ENCODE results near the gene TBC1D10A. TPM values are rescaled to one million over a fixed set of nuclear protein-coding genes. Genes with fewer than 3 reads are reported as not detected.

Gene TBC1D10A
- total RNA-seq, 1 experiment from 2014 or later = 4.0 TPM

DNA sequence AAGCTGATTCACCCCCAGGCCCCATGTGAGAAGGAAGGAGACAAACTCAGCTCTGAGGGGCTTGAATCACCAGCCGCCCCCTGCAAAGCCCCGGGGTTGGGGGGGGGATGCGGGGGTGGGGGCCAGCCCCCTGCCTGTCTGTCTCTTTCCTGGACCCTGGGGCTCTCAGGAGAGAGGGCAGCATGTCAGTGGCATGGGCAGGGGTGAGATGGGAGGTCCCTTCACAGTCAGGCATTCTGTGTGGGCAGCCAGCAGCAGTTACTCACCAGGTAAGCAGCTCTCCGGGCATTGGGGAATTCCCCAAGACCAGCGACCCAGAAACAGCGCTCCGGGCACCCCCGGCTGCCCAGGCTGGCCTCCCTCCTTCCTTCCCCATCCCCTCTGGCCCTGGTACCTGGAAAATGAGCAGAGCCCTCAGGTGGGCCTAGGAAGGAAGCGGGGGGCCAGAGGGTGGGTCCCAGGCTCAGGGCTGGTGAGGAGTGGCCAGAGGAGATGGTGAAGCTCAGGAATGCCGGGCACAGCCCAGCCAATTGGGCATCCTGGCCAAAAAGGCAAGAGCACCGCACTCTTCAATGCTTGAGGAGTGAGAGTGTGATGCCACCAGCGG lies 76.0 kb downstream of the TBC1D10A start:
- no peak for DNase-seq (ENCODE audit: extremely low read depth, low read depth)

GRCh38 chr22:30250039-30250565 lies 76.6 kb downstream of the TBC1D10A start:
- DNase-seq (ENCODE audit: extremely low read depth, low read depth) = no peak

DNA sequence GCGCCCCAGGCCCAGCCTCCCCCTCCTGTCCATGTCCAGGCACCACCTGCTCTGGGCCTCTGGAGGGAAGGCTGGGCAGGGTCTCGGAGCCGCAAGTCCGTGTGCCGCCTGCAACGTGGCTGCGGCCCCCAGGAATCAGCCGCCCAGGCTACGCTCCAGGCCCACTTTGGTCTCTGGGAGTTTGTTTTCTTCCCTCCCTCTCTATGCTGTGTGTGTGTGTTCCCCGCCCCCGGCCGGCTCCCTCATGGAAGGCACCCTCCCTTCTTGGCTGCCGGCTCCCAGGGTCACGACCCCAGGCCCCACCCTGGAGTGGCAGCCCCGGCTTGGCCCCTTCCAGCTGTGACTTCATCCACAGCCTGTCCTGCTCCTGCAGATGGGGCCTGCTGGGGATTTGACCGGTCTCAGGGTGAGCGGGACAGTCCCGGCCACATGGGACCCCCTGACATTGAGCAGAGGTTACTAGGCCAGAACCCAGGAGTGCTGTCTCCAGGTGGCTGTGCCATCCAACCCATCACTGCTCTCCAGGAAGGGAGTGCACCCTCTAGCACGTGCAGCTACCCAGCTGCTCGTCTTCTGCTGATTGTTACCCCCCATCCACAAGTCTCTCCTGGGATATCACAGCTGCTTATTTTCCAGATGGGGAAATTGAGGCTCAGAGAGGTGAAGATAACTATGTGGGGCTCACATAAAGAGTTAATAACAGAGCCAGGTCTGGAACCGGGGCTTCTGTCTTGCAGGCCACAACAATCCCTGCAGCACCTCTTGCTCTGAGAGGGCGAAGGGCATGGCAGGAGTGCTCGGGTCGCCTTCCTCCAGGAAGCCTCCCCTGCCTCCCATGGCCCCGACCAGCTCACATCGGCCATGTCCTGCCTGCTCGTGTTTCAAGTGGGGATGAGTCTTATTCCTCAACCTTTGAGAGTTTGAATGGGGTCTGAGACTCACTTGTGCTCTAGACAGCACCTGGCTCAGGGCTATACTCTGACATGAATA lies 77.4 kb downstream of the TBC1D10A start:
- DNase-seq (ENCODE audit: extremely low read depth, low read depth) = no peak

- DNase-seq (ENCODE audit: extremely low read depth, low read depth) = no peak
Measured at GRCh38 chr22:30248484-30248883, 78.3 kb downstream of the TBC1D10A start.

DNA sequence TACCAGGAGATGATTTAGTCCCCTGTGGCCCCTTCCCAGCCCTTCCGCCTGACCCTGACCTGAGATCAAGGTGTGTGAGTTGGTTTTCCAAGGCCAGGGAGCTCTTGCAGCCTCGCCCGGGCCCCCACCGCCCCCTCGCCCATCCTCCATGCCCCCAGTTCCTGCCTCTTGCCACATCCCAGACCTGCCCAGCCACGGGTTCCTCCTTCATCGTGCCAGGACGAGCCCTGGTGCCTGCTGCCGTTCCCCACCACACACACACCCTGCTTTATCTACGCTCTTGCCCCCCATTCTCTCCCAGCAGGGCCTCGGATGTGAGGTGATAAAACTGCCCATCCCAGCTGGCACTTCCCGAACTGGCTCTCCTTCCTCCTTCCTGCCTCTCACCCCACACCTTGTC lies 78.8 kb downstream of the TBC1D10A start:
- DNase-seq (ENCODE audit: extremely low read depth, low read depth) = no peak

DNA sequence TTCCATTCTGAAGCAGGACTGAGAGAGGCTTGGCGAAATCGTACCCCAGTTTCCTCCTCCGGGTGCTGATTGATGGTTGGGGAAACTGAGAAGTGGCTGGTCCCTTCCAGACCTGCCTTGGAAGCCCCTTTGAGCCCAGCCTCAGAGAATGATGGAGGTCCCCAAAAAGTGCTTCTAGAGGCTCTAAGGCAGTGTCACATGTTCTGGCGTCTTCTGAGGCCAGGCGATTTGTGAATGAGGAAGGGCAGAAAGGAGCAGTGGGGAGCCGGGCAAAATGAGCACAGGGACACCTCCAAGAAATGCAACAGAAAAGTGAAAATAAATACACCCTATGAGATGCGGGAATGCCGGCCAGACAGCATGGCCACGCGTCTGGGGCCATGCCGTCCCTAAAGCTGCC lies 79.2 kb downstream of the TBC1D10A start:
- no peak for DNase-seq (ENCODE audit: extremely low read depth, low read depth)

- no peak for DNase-seq (ENCODE audit: extremely low read depth, low read depth)
Measured at GRCh38 chr22:30246814-30247376, 79.8 kb downstream of the TBC1D10A start.

- DNase-seq (ENCODE audit: extremely low read depth, low read depth) = no peak
Measured at GRCh38 chr22:30245985-30246813, 80.5 kb downstream of the TBC1D10A start, which contains the start of gene LIF. Gene LIF, minus strand, starts transcription at chr22:30246759. Its CDS starts 64 bp downstream, at chr22:30246695.

- DNase-seq (ENCODE audit: extremely low read depth, low read depth) = no peak
Measured at GRCh38 chr22:30245181-30245984, 81.4 kb downstream of the TBC1D10A start.

- no peak for DNase-seq (ENCODE audit: extremely low read depth, low read depth)
Measured at GRCh38 chr22:30244641-30245040, 82.1 kb downstream of the TBC1D10A start.

- no peak for DNase-seq (ENCODE audit: extremely low read depth, low read depth)
Measured at GRCh38 chr22:30244066-30244465, 82.7 kb downstream of the TBC1D10A start.

DNA sequence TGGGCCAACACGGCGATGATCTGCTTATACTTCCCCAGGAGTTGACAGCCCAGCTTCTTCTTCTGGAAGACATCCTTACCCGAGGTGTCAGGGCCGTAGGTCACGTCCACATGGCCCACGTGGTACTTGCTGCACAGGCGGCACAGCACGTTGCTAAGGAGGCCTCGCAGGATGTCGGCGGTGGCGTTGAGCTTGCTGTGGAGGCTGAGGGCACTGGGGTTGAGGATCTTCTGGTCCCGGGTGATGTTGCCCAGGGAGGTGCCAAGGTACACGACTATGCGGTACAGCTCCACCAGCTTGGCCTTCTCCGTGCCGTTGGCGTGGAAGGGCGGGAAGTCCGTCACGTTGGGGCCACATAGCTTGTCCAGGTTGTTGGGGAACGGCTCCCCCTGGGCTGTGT lies 83.1 kb downstream of the TBC1D10A start:
- no peak for DNase-seq (ENCODE audit: extremely low read depth, low read depth)

Other genes starting within 250 kb of the TBC1D10A start
- not detected in 2 replicates for gene HORMAD2, start 246.5 kb downstream of the TBC1D10A start, total RNA-seq (2014; rRNA removed; shearing (Covaris generic))
- gene LIF, start 80.2 kb downstream of the TBC1D10A start, total RNA-seq (2014; rRNA removed; shearing (Covaris generic)) = 70.9 and 73.5 TPM in 2 replicates
- gene OSM, start 60.1 kb downstream of the TBC1D10A start, total RNA-seq (2014; rRNA removed; shearing (Covaris generic)) = 4.8 and 6.1 TPM in 2 replicates
- gene CASTOR1, start 37.4 kb downstream of the TBC1D10A start, total RNA-seq (2014; rRNA removed; shearing (Covaris generic)) = 11.1 and 15.8 TPM in 2 replicates
- gene SF3A1, start 30.0 kb upstream of the TBC1D10A start, total RNA-seq (2014; rRNA removed; shearing (Covaris generic)) = 32.5 and 34.3 TPM in 2 replicates
- gene CCDC157, start 30.1 kb upstream of the TBC1D10A start, total RNA-seq (2014; rRNA removed; shearing (Covaris generic)) = 0.45 and 0.58 TPM in 2 replicates
- 17.0 and 19.3 TPM in 2 replicates for gene RNF215, start 60.5 kb upstream of the TBC1D10A start, total RNA-seq (2014; rRNA removed; shearing (Covaris generic))
- gene SEC14L2, start 70.1 kb upstream of the TBC1D10A start, total RNA-seq (2014; rRNA removed; shearing (Covaris generic)) = 5.4 and 6.3 TPM in 2 replicates
- gene MTFP1, start 98.8 kb upstream of the TBC1D10A start, total RNA-seq (2014; rRNA removed; shearing (Covaris generic)) = 36.0 and 41.9 TPM in 2 replicates
- not detected in 2 replicates for gene SEC14L3, start 145.1 kb upstream of the TBC1D10A start, total RNA-seq (2014; rRNA removed; shearing (Covaris generic))
- 2.6 and 2.9 TPM in 2 replicates for gene SEC14L4, start 178.8 kb upstream of the TBC1D10A start, total RNA-seq (2014; rRNA removed; shearing (Covaris generic))
- not detected in 2 replicates for gene SEC14L6, start 219.8 kb upstream of the TBC1D10A start, total RNA-seq (2014; rRNA removed; shearing (Covaris generic))
- 0.30 TPM in 1 of 2 replicates, not detected in the other for gene GAL3ST1, start 247.7 kb upstream of the TBC1D10A start, total RNA-seq (2014; rRNA removed; shearing (Covaris generic))